Fibroblast of lung (primary cell): ENCODE measurements around the gene GAK. TPM values are rescaled to one million over a fixed set of nuclear protein-coding genes. Genes with fewer than 3 reads are reported as not detected.
"Not testable (repeated sequence)": the region's sequence is repeated elsewhere in the genome, so short reads cannot be mapped to it uniquely, and the experiment has no call there.

Source experiments
- DNase-seq, 2 donors: peaks; one replicate each; pipeline versions ENCODE4 v3.0.0 to v3.0.0-alpha.2; 2010; ENCODE audit warnings: low read depth in 2 of 2
- H2AFZ ChIP-seq: 2 replicates; pipeline ENCODE4 v1.5.1; 2012; ENCODE audit warnings: low read length, control low read depth, inconsistent platforms
- H3K27ac ChIP-seq: 2 replicates; pipeline ENCODE4 v1.5.1; 2011; ENCODE audit warnings: low read length, control low read depth; ENCODE audit not compliant: insufficient read depth
- H3K27me3 ChIP-seq: 2 replicates; pipeline ENCODE4 v1.5.1; 2011; ENCODE audit warnings: mild to moderate bottlenecking, low read length; ENCODE audit not compliant: control insufficient read depth, insufficient read depth
- H3K36me3 ChIP-seq: 2 replicates; pipeline ENCODE4 v1.5.1; 2011; ENCODE audit warnings: low read length; ENCODE audit not compliant: control insufficient read depth, insufficient read depth
- H3K4me1 ChIP-seq: 2 replicates; pipeline ENCODE4 v1.5.1; 2011; ENCODE audit warnings: low read length; ENCODE audit not compliant: control insufficient read depth, insufficient read depth; ENCODE audit errors: extremely low read depth
- H3K4me2 ChIP-seq: 2 replicates; pipeline ENCODE4 v1.5.1; 2011; ENCODE audit warnings: low read length, control low read depth; ENCODE audit not compliant: insufficient read depth; ENCODE audit errors: extremely low read depth
- H3K4me3 ChIP-seq, 4 experiments: fragments of 200-600 bp in 1 of 4; sonication (generic) in 1 of 4; replicated peaks in 1 of 4; 2 replicates each; pipeline ENCODE4 v1.5.1; 2011 to 2016; ENCODE audit warnings: low read length in 4 of 4, low read depth in 3 of 4, mild to moderate bottlenecking in 3 of 4, control low read depth in 2 of 4, inconsistent platforms in 1 of 4, mixed read lengths in 1 of 4; ENCODE audit not compliant: insufficient read depth in 1 of 4; ENCODE audit errors: control extremely low read depth in 1 of 4
- H3K79me2 ChIP-seq: 2 replicates; pipeline ENCODE4 v1.5.1; 2012; ENCODE audit warnings: mild to moderate bottlenecking, low read length, inconsistent platforms; ENCODE audit not compliant: control insufficient read depth, insufficient read depth
- H3K9ac ChIP-seq: 2 replicates; pipeline ENCODE4 v1.5.1; 2011; ENCODE audit warnings: mild to moderate bottlenecking, low read length, control low read depth; ENCODE audit not compliant: insufficient read depth
- H3K9me3 ChIP-seq: 2 replicates; pipeline ENCODE4 v1.5.1; 2012; ENCODE audit warnings: low read depth, low read length; ENCODE audit not compliant: control insufficient read depth, insufficient read depth
- H4K20me1 ChIP-seq: 2 replicates; pipeline ENCODE4 v1.5.1; 2011; ENCODE audit warnings: low read length; ENCODE audit not compliant: control insufficient read depth, insufficient read depth; ENCODE audit errors: extremely low read depth
- EZH2 ChIP-seq: IDR thresholded peaks from 2 replicates; pipeline ENCODE4 v1.5.1; 2012; ENCODE audit warnings: low read length, control low read depth, mild to moderate bottlenecking; ENCODE audit errors: missing control alignments
- polyA minus RNA-seq: library from RNA; depleted of rRNA, polyadenylated mRNA; stranded (reverse); fragments of >200 nt; gene quantifications from 2 replicates; pipeline ENCODE4 v1.2.3, GENCODE V29; 2011; ENCODE audit warnings: low replicate concordance
- polyA plus RNA-seq, 2 donors: library from polyadenylated mRNA; depleted of rRNA in 1 of 2; stranded (reverse) in 1 of 2; unstranded in 1 of 2; fragments of >200 nt; gene quantifications; 2 replicates each; pipeline ENCODE4 v1.2.1, GENCODE V29; 2011 to 2012; ENCODE audit warnings: missing spikeins in 1 of 2
- total RNA-seq: library from RNA; depleted of rRNA; stranded (reverse); fragments of >200 nt; gene quantifications from 2 replicates; pipeline ENCODE4 v1.2.1, GENCODE V29; 2014
- TF ChIP-seq, protein P1 (sequence below), 2 donors: IDR thresholded peaks in 1 of 2; conservative IDR thresholded peaks in 1 of 2; 1 replicate in 1 of 2; 2 replicates in 1 of 2; pipeline ENCODE4 v1.5.1; 2011 to 2012; ENCODE audit warnings: low read length in 2 of 2, control low read depth in 1 of 2, inconsistent platforms in 1 of 2, low read depth in 1 of 2, mild to moderate bottlenecking in 1 of 2

Gene GAK
- 37.2 and 48.2 TPM in 2 replicates for total RNA-seq
- 10.1 and 13.9 TPM in 2 replicates for polyA plus RNA-seq
- polyA plus RNA-seq (2012) = 29.8 and 41.7 TPM in 2 replicates
- polyA minus RNA-seq = 19.9 and 26.7 TPM in 2 replicates

DNA sequence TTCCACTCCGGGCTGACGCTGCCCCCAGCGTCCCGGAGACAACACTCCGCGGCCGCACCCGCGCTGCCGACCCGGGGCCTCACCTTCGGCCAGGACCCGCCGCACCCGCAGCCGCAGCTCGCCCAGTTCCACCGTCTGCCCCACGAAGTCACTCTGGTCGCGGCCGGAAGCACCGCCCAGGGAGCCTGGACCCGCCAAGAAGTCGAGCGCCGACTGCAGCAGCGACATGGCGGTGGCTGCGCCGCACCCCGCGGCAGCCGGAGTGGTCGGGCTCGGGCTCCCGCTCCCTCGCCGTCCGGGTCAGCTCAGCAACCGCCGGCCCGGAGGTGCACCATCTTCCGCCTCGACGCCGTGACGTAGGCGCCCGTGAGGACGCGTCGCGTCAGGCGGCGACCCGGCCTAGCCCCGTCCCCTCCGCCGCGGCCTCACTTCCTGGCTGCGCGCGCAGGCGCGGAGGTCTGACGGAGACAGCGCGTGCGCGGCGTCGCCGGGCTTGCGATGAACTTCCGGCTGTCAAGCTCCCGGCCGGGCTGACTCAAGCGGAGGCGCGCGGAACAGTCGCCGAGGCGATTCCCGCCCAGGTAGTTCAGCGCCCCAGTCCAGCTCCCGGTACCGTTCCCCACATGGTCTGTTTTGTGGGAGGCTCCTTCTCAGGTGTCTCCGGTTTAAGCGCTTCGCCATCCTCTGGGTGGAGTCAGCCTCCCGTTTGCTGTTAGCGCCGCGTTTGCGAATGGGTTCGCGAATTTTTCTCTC lies at the start of gene GAK, which contains the start of gene TMEM175:
Gene GAK, minus strand, starts transcription at position 357 of the 753 bp plus-strand sequence. Its CDS starts 129 bp downstream, at position 228.
Gene TMEM175, plus strand, starts transcription at position 501 of the 753 bp plus-strand sequence. CDS start 15,280 bp downstream, outside the sequence.
- Histone ChIP-seq H3K4me2 (peak within 1 kb of the TSS; percentile 80), H3K27me3 (no peaks in the 10 kb centered on the region), H3K27ac (peak within 1 kb of the TSS; percentile 98), H3K4me1 (peaks cover 4% of the 10 kb centered on the region), H4K20me1 (no peaks in the 10 kb centered on the region), H3K4me3 (peak within 1 kb of the TSS; percentile 55 to 96 (median 84)), H3K36me3 (no peaks in the 10 kb centered on the region), H3K79me2 (peaks cover 50% of the 10 kb centered on the region), H2AFZ (peak within 1 kb of the TSS; percentile 96), H3K9ac (peak within 1 kb of the TSS; percentile 97), H3K9me3 (no peaks in the 10 kb centered on the region)
- TF ChIP-seq, protein P1, sequence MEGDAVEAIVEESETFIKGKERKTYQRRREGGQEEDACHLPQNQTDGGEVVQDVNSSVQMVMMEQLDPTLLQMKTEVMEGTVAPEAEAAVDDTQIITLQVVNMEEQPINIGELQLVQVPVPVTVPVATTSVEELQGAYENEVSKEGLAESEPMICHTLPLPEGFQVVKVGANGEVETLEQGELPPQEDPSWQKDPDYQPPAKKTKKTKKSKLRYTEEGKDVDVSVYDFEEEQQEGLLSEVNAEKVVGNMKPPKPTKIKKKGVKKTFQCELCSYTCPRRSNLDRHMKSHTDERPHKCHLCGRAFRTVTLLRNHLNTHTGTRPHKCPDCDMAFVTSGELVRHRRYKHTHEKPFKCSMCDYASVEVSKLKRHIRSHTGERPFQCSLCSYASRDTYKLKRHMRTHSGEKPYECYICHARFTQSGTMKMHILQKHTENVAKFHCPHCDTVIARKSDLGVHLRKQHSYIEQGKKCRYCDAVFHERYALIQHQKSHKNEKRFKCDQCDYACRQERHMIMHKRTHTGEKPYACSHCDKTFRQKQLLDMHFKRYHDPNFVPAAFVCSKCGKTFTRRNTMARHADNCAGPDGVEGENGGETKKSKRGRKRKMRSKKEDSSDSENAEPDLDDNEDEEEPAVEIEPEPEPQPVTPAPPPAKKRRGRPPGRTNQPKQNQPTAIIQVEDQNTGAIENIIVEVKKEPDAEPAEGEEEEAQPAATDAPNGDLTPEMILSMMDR (conservative IDR thresholded peaks at IDR 0.05 in 1 of 2, IDR thresholded peaks at IDR 0.05 in 1 of 2; ENCODE audit: low read depth in 1 of 2, low read length in 2 of 2) = no peak
- TF ChIP-seq EZH2 = no peak
- DNase-seq = peak; percentile 90 to 94

DNA sequence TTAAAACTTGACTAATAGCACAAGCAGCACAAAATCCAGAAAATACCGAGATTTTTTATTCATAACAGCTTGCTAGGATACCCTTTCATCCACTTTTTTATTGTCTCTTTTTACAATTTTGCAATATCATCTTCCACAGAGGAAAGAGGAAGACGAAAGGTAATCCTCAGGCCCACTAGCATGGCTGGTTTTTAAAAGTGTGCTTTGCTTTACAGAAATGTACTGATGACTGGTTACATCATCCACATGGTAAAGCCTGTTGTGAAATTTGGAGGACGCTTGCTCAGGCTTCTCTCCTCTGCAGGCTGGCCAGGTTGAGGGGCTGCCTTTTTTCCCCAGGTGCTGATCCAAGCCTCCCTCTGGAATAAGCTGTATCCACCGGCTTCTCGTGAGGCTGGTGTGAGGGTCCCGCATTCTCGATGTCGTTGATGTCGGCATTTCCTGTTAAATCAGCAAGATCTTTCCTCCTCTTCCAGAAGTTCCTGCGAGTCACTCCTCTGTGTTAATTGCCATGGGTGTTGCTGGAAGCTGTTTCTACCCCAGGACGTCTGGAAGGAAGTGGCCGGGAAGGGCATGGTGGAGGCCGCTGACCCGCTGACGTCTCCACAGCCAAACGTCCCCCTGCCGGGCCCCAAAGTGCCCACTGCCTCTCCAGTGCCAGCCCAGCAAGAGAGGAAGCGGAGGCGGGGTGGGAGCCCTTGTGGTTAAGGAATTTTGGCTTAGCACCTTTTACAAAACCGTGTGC lies 47.0 kb upstream of the GAK start:
- peak in 1 of 2 donors; percentile 72 for DNase-seq
- no peak overlapping the region for H3K4me3 ChIP-seq
- no peaks in the 10 kb centered on the region for H3K4me1 ChIP-seq
- H3K27ac ChIP-seq = no peak overlapping the region
- no peaks in the 10 kb centered on the region for H3K9me3 ChIP-seq
- no peak overlapping the region for H3K4me2 ChIP-seq
- no peaks in the 10 kb centered on the region for H3K79me2 ChIP-seq
- no peaks in the 10 kb centered on the region for H3K27me3 ChIP-seq
- H4K20me1 ChIP-seq = no peaks in the 10 kb centered on the region
- no peak overlapping the region for H2AFZ ChIP-seq
- no peaks in the 10 kb centered on the region for H3K36me3 ChIP-seq
- H3K9ac ChIP-seq = no peak overlapping the region
- TF ChIP-seq, protein P1 (conservative IDR thresholded peaks at IDR 0.05 in 1 of 2, IDR thresholded peaks at IDR 0.05 in 1 of 2; ENCODE audit: low read depth in 1 of 2, low read length in 2 of 2) = no peak
- no peak for TF ChIP-seq EZH2

GRCh38 chr4:976016-976415 lies 43.9 kb upstream of the GAK start:
- H3K4me3 ChIP-seq, DNase-seq, H3K9me3 ChIP-seq, H3K9ac ChIP-seq, H3K36me3 ChIP-seq, H3K27ac ChIP-seq, H3K79me2 ChIP-seq, H3K4me1 ChIP-seq, H3K4me2 ChIP-seq, H3K27me3 ChIP-seq, H4K20me1 ChIP-seq, H2AFZ ChIP-seq: not testable (repeated sequence)
